GM18861 (cell line): ENCODE measurements around the gene GMDS.

Source experiments
- ATAC-seq: cut with Tn5 transposase; IDR thresholded peaks from one replicate; pipeline ENCODE4 v1.9.1; 2021; ENCODE audit not compliant: unreplicated experiment

The GMDS gene

GRCh38 chr6:2209226-2209809, 36.1 kb downstream of the GMDS start:
- ATAC-seq, result peak; percentile 79

GRCh38 chr6:2208468-2208867, 36.9 kb downstream of the GMDS start:
- no peak for ATAC-seq

GRCh38 chr6:2205396-2205795, 40.0 kb downstream of the GMDS start:
- ATAC-seq, result no peak

- no peak for ATAC-seq
These were observed 41.1 kb downstream of the GMDS start for GRCh38 chr6:2204272-2204671.

GRCh38 chr6:2203264-2203663, 42.1 kb downstream of the GMDS start:
- ATAC-seq, result no peak

GRCh38 chr6:2197984-2198383, 47.4 kb downstream of the GMDS start:
- no peak for ATAC-seq

- no peak for ATAC-seq
These were observed 48.2 kb downstream of the GMDS start for GRCh38 chr6:2197177-2197671.

- peak; percentile 60 for ATAC-seq
These were observed 49.2 kb downstream of the GMDS start for GRCh38 chr6:2196079-2196679.

GRCh38 chr6:2194643-2195042, 50.8 kb downstream of the GMDS start:
- ATAC-seq, result no peak

GRCh38 chr6:2193931-2194330, 51.5 kb downstream of the GMDS start:
- ATAC-seq, result no peak

- no peak for ATAC-seq
These were observed 52.4 kb downstream of the GMDS start for GRCh38 chr6:2192976-2193375.

- ATAC-seq, result no peak
These were observed 54.0 kb downstream of the GMDS start for GRCh38 chr6:2191390-2191740.

- ATAC-seq, result no peak
These were observed 54.6 kb downstream of the GMDS start for GRCh38 chr6:2190661-2191389.

GRCh38 chr6:2188856-2189384, 56.5 kb downstream of the GMDS start:
- ATAC-seq, result no peak

GRCh38 chr6:2188397-2188796, 57.0 kb downstream of the GMDS start:
- ATAC-seq, result no peak

- peak; percentile 61 for ATAC-seq
These were observed 57.6 kb downstream of the GMDS start for GRCh38 chr6:2187826-2188225.

GRCh38 chr6:2186516-2186915, 58.9 kb downstream of the GMDS start:
- ATAC-seq, result peak; percentile 74

- ATAC-seq, result no peak
These were observed 59.9 kb downstream of the GMDS start for GRCh38 chr6:2185466-2185865.

GRCh38 chr6:2184700-2185455, 60.5 kb downstream of the GMDS start:
- no peak for ATAC-seq

GRCh38 chr6:2183752-2184151, 61.7 kb downstream of the GMDS start:
- ATAC-seq, result no peak

- ATAC-seq, result no peak
These were observed 62.2 kb downstream of the GMDS start for GRCh38 chr6:2183246-2183645.
